NT2/D1 (cell line): ENCODE data around the gene TMEM170B.

ENCODE experiments used
- DNase-seq: peaks from one replicate; pipeline ENCODE4 v3.0.0-alpha.2; 2011; ENCODE audit warnings: low read depth, low spot score
- H3K27me3 ChIP-seq: 2 replicates; pipeline ENCODE4 v1.6.0; 2011; ENCODE audit warnings: mild to moderate bottlenecking; ENCODE audit not compliant: insufficient read length, insufficient read depth
- H3K36me3 ChIP-seq: 2 replicates; pipeline ENCODE4 v1.6.1; 2011; ENCODE audit warnings: mild to moderate bottlenecking, low read length, mixed read lengths; ENCODE audit not compliant: insufficient read depth, insufficient read length
- H3K4me1 ChIP-seq: 2 replicates; pipeline ENCODE4 v1.5.1; 2011; ENCODE audit not compliant: insufficient read depth, insufficient read length
- H3K4me3 ChIP-seq: 2 replicates; pipeline ENCODE4 v1.5.1; 2011; ENCODE audit warnings: low read depth; ENCODE audit not compliant: insufficient read length
- H3K9ac ChIP-seq: 2 replicates; pipeline ENCODE4 v1.6.0; 2011; ENCODE audit warnings: low read depth; ENCODE audit not compliant: insufficient read length
- H3K9me3 ChIP-seq: 2 replicates; pipeline ENCODE4 v1.5.1; 2011; ENCODE audit warnings: mild to moderate bottlenecking, low read length; ENCODE audit not compliant: insufficient read depth
- SUZ12 ChIP-seq: IDR thresholded peaks from 2 replicates; pipeline ENCODE4 v1.6.1; 2011; ENCODE audit not compliant: insufficient read length, insufficient read depth; ENCODE audit errors: extremely low read depth
- YY1 ChIP-seq: IDR thresholded peaks from 2 replicates; pipeline ENCODE4 v1.6.1; 2011; ENCODE audit not compliant: insufficient read length, insufficient read depth
- ZNF274 ChIP-seq: IDR thresholded peaks from 2 replicates; pipeline ENCODE4 v1.6.1; 2011; ENCODE audit warnings: mild to moderate bottlenecking, low read depth, low read length

The TMEM170B gene

GRCh38 chr6:11593096-11593495 lies 55.5 kb downstream of the TMEM170B start:
- DNase-seq: no peak
- H3K9ac ChIP-seq: no peak overlapping the region
- H3K4me1 ChIP-seq: no peaks in the 10 kb centered on the region
- no peaks in the 10 kb centered on the region for H3K9me3 ChIP-seq
- no peak overlapping the region for H3K4me3 ChIP-seq
- TF ChIP-seq YY1 (no peak), SUZ12 (no peak), ZNF274 (no peak)
- no peaks in the 10 kb centered on the region for H3K36me3 ChIP-seq
- no peaks in the 10 kb centered on the region for H3K27me3 ChIP-seq

- H3K27me3 ChIP-seq: no peaks in the 10 kb centered on the region
- no peak overlapping the region for H3K4me3 ChIP-seq
- H3K36me3 ChIP-seq: no peaks in the 10 kb centered on the region
- no peak for TF ChIP-seq SUZ12
- no peak for TF ChIP-seq ZNF274
- TF ChIP-seq YY1: no peak
- no peak overlapping the region for H3K9ac ChIP-seq
- no peaks in the 10 kb centered on the region for H3K9me3 ChIP-seq
- DNase-seq: peak; percentile 38
- H3K4me1 ChIP-seq: no peaks in the 10 kb centered on the region
These were observed 58.4 kb downstream of the TMEM170B start for GRCh38 chr6:11595903-11596302.

GRCh38 chr6:11596640-11597237 lies 59.2 kb downstream of the TMEM170B start:
- no peak for DNase-seq
- Histone ChIP-seq H3K36me3 (no peaks in the 10 kb centered on the region), H3K27me3 (no peaks in the 10 kb centered on the region), H3K4me3 (no peak overlapping the region), H3K9me3 (no peaks in the 10 kb centered on the region), H3K9ac (no peak overlapping the region), H3K4me1 (no peaks in the 10 kb centered on the region)
- TF ChIP-seq SUZ12 (no peak), ZNF274 (no peak), YY1 (no peak)

- TF ChIP-seq ZNF274 (no peak), SUZ12 (no peak), YY1 (no peak)
- Histone ChIP-seq H3K36me3 (no peaks in the 10 kb centered on the region), H3K9me3 (no peaks in the 10 kb centered on the region), H3K27me3 (no peaks in the 10 kb centered on the region), H3K9ac (no peak overlapping the region), H3K4me1 (no peaks in the 10 kb centered on the region), H3K4me3 (no peak overlapping the region)
- no peak for DNase-seq
These were observed 61.1 kb downstream of the TMEM170B start for GRCh38 chr6:11598687-11599086.

GRCh38 chr6:11600251-11600650 lies 62.7 kb downstream of the TMEM170B start:
- H3K36me3 ChIP-seq: no peaks in the 10 kb centered on the region
- no peak for DNase-seq
- H3K9me3 ChIP-seq: no peaks in the 10 kb centered on the region
- no peak for TF ChIP-seq SUZ12
- H3K27me3 ChIP-seq: no peaks in the 10 kb centered on the region
- H3K4me3 ChIP-seq: no peak overlapping the region
- no peak overlapping the region for H3K9ac ChIP-seq
- no peaks in the 10 kb centered on the region for H3K4me1 ChIP-seq

- no peak overlapping the region for H3K9ac ChIP-seq
- TF ChIP-seq ZNF274: no peak
- no peak for TF ChIP-seq SUZ12
- TF ChIP-seq YY1: no peak
- no peaks in the 10 kb centered on the region for H3K4me1 ChIP-seq
- no peaks in the 10 kb centered on the region for H3K9me3 ChIP-seq
- no peak overlapping the region for H3K4me3 ChIP-seq
- DNase-seq: no peak
- no peaks in the 10 kb centered on the region for H3K36me3 ChIP-seq
- no peaks in the 10 kb centered on the region for H3K27me3 ChIP-seq
These were observed 64.4 kb downstream of the TMEM170B start for GRCh38 chr6:11601776-11602605.

- TF ChIP-seq ZNF274 (no peak), SUZ12 (no peak), YY1 (no peak)
- H3K4me1 ChIP-seq: no peaks in the 10 kb centered on the region
- no peaks in the 10 kb centered on the region for H3K27me3 ChIP-seq
- no peak overlapping the region for H3K4me3 ChIP-seq
- H3K9ac ChIP-seq: no peak overlapping the region
- DNase-seq: no peak
- peaks cover 4% of the 10 kb centered on the region; the same call in 1 of the 2 replicates for H3K9me3 ChIP-seq
- H3K36me3 ChIP-seq: no peaks in the 10 kb centered on the region
These were observed 66.7 kb downstream of the TMEM170B start for GRCh38 chr6:11604215-11604614.
